Measurements from ENCODE around the gene KLRC4. TPM values are rescaled to one million over a fixed set of nuclear protein-coding genes. Genes with fewer than 3 reads are reported as not detected.
"Not testable (repeated sequence)": the region's sequence is repeated elsewhere in the genome, so short reads cannot be mapped to it uniquely, and the experiment has no call there.

Gene KLRC4
- total RNA-seq, 1 donor from 2014 or later = 3.4 TPM

GRCh38 chr12:10397296-10397695 lies 12.3 kb downstream of the KLRC4 start:
- no peak for DNase-seq (ENCODE audit: low spot score)

DNA sequence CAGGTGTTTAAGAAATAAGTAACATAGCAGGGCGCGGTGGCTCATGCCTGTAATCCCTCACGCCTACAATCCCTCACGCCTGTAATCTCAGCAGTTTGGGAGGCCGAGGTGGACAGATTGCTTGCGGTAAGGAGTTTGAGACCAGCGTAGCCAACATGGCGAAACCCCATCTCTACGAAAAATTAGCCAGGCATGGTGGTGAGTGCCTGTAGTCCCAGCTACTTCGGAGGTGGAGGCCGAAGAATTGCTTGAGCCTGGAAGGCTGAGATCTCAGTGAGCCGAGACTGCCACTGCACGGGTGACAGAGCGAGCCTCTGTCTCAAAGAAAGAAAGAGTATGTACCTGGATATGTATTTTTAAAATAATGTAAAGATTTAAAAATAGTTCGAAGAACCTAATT lies 13.4 kb downstream of the KLRC4 start:
- not testable (repeated sequence) for DNase-seq (ENCODE audit: low spot score)

DNA sequence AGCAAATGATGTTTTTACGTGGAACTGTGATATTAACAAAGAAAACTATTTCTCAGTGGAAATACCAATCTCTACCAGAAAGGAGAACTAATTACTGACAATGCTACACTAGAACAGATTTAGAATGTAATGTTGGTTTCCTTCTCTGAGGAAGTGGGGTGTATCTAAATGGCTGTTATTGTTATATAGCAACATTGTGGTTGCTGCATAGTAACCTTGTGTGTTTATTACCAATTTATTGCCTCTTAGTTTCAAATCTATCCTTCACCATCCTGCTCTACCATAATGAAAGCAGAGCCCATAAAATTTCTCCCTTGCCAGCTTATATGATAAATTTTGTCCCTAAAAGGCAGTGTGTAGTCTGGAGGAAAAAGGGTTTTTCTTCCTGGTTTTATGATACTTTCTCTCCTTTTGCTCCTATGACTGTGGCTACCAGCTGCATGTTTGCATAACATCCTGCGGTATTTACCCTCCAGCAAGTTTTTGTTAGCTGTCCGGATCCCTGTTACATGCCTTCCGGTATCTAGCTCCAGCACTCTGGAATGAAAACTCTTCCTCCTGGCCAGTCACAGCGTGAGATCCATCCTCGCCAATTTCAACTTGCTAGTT lies 14.1 kb downstream of the KLRC4 start:
- no peak for DNase-seq (ENCODE audit: low spot score)

DNA sequence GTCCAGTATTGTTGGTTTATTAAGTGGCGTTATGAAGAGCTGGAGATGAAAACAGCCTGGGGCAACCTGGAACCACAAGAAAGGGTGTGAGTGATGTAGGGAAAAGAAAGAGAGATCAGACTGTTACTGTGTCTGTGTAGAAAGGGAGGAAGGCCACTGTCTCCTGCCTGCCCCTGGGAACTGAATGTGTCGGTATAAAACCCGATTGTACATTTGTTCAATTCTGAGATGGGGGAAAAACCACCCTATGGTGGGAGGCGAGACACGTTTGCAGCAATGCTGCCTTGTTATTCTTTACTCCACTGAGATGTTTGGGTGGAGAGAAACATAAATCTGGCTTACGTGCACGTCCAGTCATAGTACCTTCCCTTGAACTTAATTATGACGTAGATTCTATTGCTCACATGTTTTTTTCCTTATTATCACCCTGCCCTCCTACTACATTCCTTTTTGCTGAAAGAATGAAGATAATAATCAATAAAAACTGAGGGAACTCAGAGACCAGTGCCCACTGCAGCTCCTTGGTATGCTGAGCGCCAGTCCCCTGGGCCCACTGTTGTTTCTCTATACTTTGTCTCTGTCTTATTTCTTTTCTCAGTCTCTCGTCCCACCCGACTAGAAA lies 14.9 kb downstream of the KLRC4 start:
- not testable (repeated sequence) for DNase-seq (ENCODE audit: low spot score)

GRCh38 chr12:10393291-10393690 lies 16.3 kb downstream of the KLRC4 start:
- DNase-seq (ENCODE audit: low spot score) = no peak

GRCh38 chr12:10392394-10392930 lies 17.1 kb downstream of the KLRC4 start:
- peak; percentile 62 for DNase-seq (ENCODE audit: low spot score)

DNA sequence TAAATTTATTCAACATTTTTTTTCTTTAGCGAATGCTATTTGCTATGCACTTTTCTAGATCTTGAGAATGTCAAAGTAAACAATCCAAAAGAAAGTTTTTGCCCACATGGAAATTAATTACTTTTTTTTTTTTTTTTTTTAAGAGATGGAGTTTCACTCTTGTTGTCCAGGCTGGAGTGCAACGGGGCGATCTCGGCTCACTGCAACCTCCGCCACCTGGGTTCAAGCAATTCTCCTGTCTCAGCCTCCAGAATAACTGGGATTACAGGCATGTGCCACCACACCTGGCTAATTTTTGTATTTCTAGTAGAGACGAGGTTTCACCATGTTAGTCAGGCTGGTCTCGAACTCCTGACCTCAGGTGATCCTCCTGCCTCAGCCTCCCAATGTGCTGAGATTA lies 18.6 kb downstream of the KLRC4 start:
- DNase-seq (ENCODE audit: low spot score) = not testable (repeated sequence)

GRCh38 chr12:10389904-10390303 lies 19.7 kb downstream of the KLRC4 start, which contains the start of gene KLRK1:
Gene KLRK1, minus strand, starts transcription at chr12:10390041. Its CDS starts 1,231 bp downstream, at chr12:10388810.
- no peak for DNase-seq (ENCODE audit: low spot score)

DNA sequence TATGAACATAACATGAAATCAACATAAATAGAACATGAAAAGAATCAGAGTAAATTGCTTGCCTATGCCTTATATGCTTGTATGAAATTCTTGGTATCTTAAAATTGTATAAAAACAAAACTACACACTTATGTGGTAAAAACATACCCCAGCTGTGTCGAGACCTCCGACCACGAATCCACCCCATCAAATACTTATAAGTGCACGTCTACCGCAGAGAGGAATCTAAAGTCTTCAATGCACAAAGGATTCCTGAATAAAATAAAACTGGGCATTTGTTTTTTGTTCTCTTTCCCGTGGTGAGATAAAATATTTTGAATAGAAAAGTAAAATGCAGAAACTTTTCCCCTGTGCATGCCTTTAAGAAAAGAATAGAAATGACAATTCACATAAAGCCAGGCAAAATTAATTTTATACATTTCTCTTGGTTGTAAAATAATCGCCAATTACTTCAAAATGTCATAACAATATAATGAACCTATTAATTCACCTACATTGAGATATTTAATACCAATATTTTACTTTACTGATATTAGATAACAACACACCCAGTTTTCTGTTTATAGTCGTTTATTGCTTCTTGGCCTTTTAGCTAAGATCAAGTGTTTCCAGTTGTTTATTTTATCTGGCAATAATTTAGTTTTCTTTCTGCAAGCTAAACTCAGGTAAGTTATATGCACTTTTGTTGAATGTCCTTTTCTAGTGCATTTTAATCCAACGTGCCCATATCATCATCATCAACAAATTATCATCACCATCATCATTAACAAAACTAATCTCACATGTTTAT lies 20.7 kb downstream of the KLRC4 start:
- DNase-seq (ENCODE audit: low spot score) = no peak

GRCh38 chr12:10387498-10387897 lies 22.1 kb downstream of the KLRC4 start:
- not testable (repeated sequence) for DNase-seq (ENCODE audit: low spot score)

- DNase-seq (ENCODE audit: low spot score) = no peak
Observed at GRCh38 chr12:10386857-10387256, 22.7 kb downstream of the KLRC4 start.

DNA sequence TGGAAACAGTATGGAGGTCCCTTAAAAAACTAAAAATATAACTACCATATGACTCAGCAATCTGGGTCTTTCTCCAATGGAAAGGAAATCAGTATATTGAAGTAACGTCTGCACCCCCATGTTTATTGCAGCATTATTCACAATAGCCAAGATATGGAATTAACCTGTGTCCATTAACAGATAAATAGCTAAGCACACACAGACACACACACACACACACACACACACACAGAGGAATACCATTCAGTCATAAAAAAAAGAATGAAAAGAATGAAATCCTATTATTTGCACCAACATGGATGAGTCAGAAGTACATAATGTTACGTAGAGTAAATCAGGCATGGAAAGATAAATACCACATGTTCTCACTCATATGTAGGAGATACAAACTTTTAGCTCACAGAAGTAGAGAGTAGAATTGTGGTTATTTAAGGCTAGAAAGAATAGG lies 24.4 kb downstream of the KLRC4 start:
- no peak for DNase-seq (ENCODE audit: low spot score)

- no peak for DNase-seq (ENCODE audit: low spot score)
Observed at GRCh38 chr12:10384191-10384590, 25.4 kb downstream of the KLRC4 start.

- no peak for DNase-seq (ENCODE audit: low spot score)
Observed at GRCh38 chr12:10381928-10382628, 27.5 kb downstream of the KLRC4 start.

- not testable (repeated sequence) for DNase-seq (ENCODE audit: low spot score)
Observed at GRCh38 chr12:10378737-10379136, 30.8 kb downstream of the KLRC4 start.

- DNase-seq (ENCODE audit: low spot score) = no peak
Observed at GRCh38 chr12:10374624-10375018, 34.9 kb downstream of the KLRC4 start.

DNA sequence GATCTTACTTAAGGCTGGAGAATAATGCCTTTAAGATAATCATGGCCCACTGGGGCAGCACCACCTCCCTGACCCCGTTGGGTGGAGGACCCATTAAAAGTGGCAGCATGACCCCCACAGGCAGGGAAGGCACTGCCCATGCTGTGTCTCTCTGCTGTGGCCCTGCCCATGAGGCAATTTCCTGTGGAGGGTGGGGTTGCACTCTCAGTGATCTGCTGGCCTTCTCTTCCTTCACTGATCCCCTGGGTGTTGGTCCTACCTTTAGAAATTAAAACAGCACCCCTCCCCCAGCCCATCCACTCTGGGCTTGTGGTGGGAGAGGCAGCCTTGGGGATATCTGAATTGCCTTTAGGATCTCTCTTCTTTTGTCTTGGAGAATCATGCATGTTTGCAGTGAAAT lies 37.0 kb downstream of the KLRC4 start:
- DNase-seq (ENCODE audit: low spot score) = no peak

GRCh38 chr12:10371893-10372535 lies 37.5 kb downstream of the KLRC4 start:
- DNase-seq (ENCODE audit: low spot score) = not testable (repeated sequence)

GRCh38 chr12:10369557-10370415 lies 39.8 kb downstream of the KLRC4 start:
- no peak for DNase-seq (ENCODE audit: low spot score)
